Choroid plexus epithelial cell (primary cell): ENCODE measurements around the gene LRP1B.

Experiments used
- DNase-seq: peaks from one replicate; pipeline ENCODE4 v3.0.0-alpha.2; 2010; ENCODE audit warnings: low read depth
- H3K4me3 ChIP-seq: 2 replicates; pipeline ENCODE4 v1.5.1; 2011; ENCODE audit warnings: low read depth, mild to moderate bottlenecking, control low read depth, low read length, moderate library complexity
- CTCF ChIP-seq: conservative IDR thresholded peaks from 2 replicates; pipeline ENCODE4 v1.5.1; 2011; ENCODE audit warnings: low read depth, mild to moderate bottlenecking, control low read depth, inconsistent platforms, low read length, moderate library complexity

Gene LRP1B

GRCh38 chr2:140630557-140630956, 1500.3 kb downstream of the LRP1B start:
- no peak overlapping the region for H3K4me3 ChIP-seq
- no peak for TF ChIP-seq CTCF
- DNase-seq: no peak

GRCh38 chr2:140627885-140628284, 1502.9 kb downstream of the LRP1B start:
- no peak overlapping the region for H3K4me3 ChIP-seq
- TF ChIP-seq CTCF: no peak
- no peak for DNase-seq

GRCh38 chr2:140627136-140627535, 1503.7 kb downstream of the LRP1B start:
- TF ChIP-seq CTCF: no peak
- no peak for DNase-seq
- no peak overlapping the region for H3K4me3 ChIP-seq

GRCh38 chr2:140624200-140624599, 1506.6 kb downstream of the LRP1B start:
- DNase-seq: no peak
- no peak overlapping the region for H3K4me3 ChIP-seq
- TF ChIP-seq CTCF: no peak

GRCh38 chr2:140621583-140622362, 1509.0 kb downstream of the LRP1B start:
- no peak for DNase-seq
- no peak for TF ChIP-seq CTCF
- H3K4me3 ChIP-seq: no peak overlapping the region

DNA sequence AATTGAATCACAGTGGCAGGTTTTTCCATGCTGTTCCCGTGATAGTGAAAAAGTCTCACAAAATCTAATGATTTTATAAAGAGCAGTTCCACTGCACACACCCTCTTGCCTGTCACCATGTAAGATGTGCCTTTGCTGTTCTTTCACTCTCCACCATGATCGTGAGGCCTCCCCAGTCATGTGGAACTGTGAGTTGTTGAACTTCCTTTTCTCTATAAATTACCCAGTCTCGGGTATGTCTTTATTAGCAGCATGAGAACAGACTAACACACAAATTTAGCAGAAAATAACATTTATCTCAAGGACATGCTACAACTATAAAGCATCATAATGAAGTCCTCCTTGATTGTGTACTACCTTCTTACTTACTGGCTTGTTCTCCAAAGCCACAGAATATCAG, 1526.0 kb downstream of the LRP1B start:
- H3K4me3 ChIP-seq: no peak overlapping the region
- TF ChIP-seq CTCF: no peak
- DNase-seq: no peak

- peak; percentile 35 for DNase-seq
- H3K4me3 ChIP-seq: no peak overlapping the region
- TF ChIP-seq CTCF: no peak
Measured at GRCh38 chr2:140604096-140604495, 1526.7 kb downstream of the LRP1B start.
